H1 (cell line): ENCODE data around the gene DLGAP3. TPM values are rescaled to one million over a fixed set of nuclear protein-coding genes. Genes with fewer than 3 reads are reported as not detected.

Source experiments
- CTCF ChIA-PET: fragments of 300-600 bp; sonication (Branson Sonifier 250); formaldehyde crosslinking; loops from one replicate; lab custom pipeline; 2021; ENCODE audit not compliant: partially characterized antibody; lab: Charles Lee
- POLR2A ChIA-PET: fragments of 300-600 bp; sonication (Branson Sonifier 250); formaldehyde crosslinking; loops from one replicate; lab custom pipeline; 2021; ENCODE audit warnings: inconsistent platforms; ENCODE audit not compliant: partially characterized antibody; lab: Charles Lee
- DNase-seq, 2 experiments: peaks; one replicate each; pipeline versions ENCODE4 v3.0.0 to v3.0.0-alpha.2; 2010 to 2022; ENCODE audit warnings: low spot score in 2 of 2, low read depth in 1 of 2, mixed read lengths in 1 of 2
- FAIRE-seq: peaks from 2 replicates; lab custom pipeline; 2011; peaks lifted over from hg19 to GRCh38; lab: Jason Lieb, UNC
- H2AFZ ChIP-seq: 2 replicates; pipeline ENCODE4 v1.8.1; 2012; ENCODE audit warnings: low read length, inconsistent platforms
- H2AK5ac ChIP-seq: 2 replicates; pipeline ENCODE4 v1.6.1; 2013; ENCODE audit warnings: low read depth, low read length
- H2BK120ac ChIP-seq: replicated peaks from 2 replicates; pipeline ENCODE3; 2013; ENCODE audit warnings: low read depth, low read length, inconsistent platforms
- H2BK12ac ChIP-seq: 2 replicates; pipeline ENCODE4 v1.6.1; 2013; ENCODE audit warnings: low read depth, low read length
- H2BK15ac ChIP-seq: 2 replicates; pipeline ENCODE4 v1.6.1; 2013; ENCODE audit warnings: low read length
- H2BK20ac ChIP-seq: 2 replicates; pipeline ENCODE4 v1.6.1; 2013; ENCODE audit warnings: low read length
- H2BK5ac ChIP-seq: 2 replicates; pipeline ENCODE4 v1.6.1; 2013; ENCODE audit warnings: low read depth, low read length
- H3K14ac ChIP-seq: 2 replicates; pipeline ENCODE4 v1.6.1; 2013; ENCODE audit warnings: inconsistent platforms; ENCODE audit not compliant: insufficient read length
- H3K18ac ChIP-seq: 2 replicates; pipeline ENCODE4 v1.6.1; 2013; ENCODE audit warnings: low read length; ENCODE audit errors: extremely low read depth
- H3K23ac ChIP-seq: 2 replicates; pipeline ENCODE4 v1.6.1; 2013; ENCODE audit warnings: inconsistent platforms; ENCODE audit not compliant: insufficient read length
- H3K23me2 ChIP-seq: 2 replicates; pipeline ENCODE4 v1.6.1; 2013; ENCODE audit warnings: low read depth, low read length
- H3K27ac ChIP-seq: 2 replicates; pipeline ENCODE4 v1.6.1; 2011; ENCODE audit warnings: low read depth, low read length, inconsistent platforms
- H3K27me3 ChIP-seq, 4 experiments: replicated peaks in 1 of 4; 1 replicate in 1 of 4; 2 replicates in 3 of 4; pipeline versions ENCODE4 v1.6.1 to v1.8.1; 2011 to 2013; ENCODE audit warnings: low read length in 3 of 4, mild to moderate bottlenecking in 3 of 4, inconsistent platforms in 2 of 4, mixed read lengths in 2 of 4, moderate library complexity in 1 of 4; ENCODE audit not compliant: control insufficient read depth in 3 of 4, insufficient read depth in 3 of 4; ENCODE audit errors: extremely low read depth in 1 of 4
- H3K36me3 ChIP-seq, 4 experiments: 2 replicates each; pipeline versions ENCODE4 v1.6.1 to v1.8.1; 2011 to 2013; ENCODE audit warnings: mild to moderate bottlenecking in 4 of 4, low read length in 3 of 4, moderate library complexity in 2 of 4, control low read depth in 1 of 4, inconsistent platforms in 1 of 4; ENCODE audit not compliant: insufficient read depth in 4 of 4, control insufficient read depth in 2 of 4
- H3K4ac ChIP-seq: replicated peaks from 2 replicates; pipeline ENCODE3; 2013; ENCODE audit warnings: low read length, low read depth, mixed read lengths, inconsistent platforms; ENCODE audit not compliant: insufficient read length
- H3K4me1 ChIP-seq, 4 experiments: replicated peaks in 1 of 4; 1 replicate in 1 of 4; 2 replicates in 3 of 4; pipeline versions ENCODE4 v1.6.1 to v1.8.1; 2011 to 2013; ENCODE audit warnings: low read length in 3 of 4, inconsistent platforms in 2 of 4, mixed read lengths in 1 of 4; ENCODE audit not compliant: insufficient read depth in 4 of 4, control insufficient read depth in 3 of 4
- H3K4me2 ChIP-seq, 2 experiments: 2 replicates each; pipeline versions ENCODE4 v1.6.1 to v1.8.1; 2011 to 2013; ENCODE audit warnings: low read depth in 2 of 2, low read length in 2 of 2, control low read depth in 1 of 2, inconsistent platforms in 1 of 2, mild to moderate bottlenecking in 1 of 2; ENCODE audit not compliant: insufficient read depth in 1 of 2
- H3K4me3 ChIP-seq, 4 experiments: fragments of 200-600, 300-600 bp in 1 of 4; sonication (generic), shearing (Covaris generic), sonication (Bioruptor Twin) in 1 of 4; 2 replicates each; pipeline versions ENCODE4 v1.5.1 to v1.8.1; 2011 to 2016; ENCODE audit warnings: low read length in 4 of 4, low read depth in 3 of 4, control low read depth in 2 of 4, inconsistent platforms in 2 of 4, mild to moderate bottlenecking in 2 of 4, mixed read lengths in 1 of 4, moderate library complexity in 1 of 4; ENCODE audit not compliant: insufficient read depth in 2 of 4; ENCODE audit errors: extremely low read depth in 1 of 4
- H3K56ac ChIP-seq: replicated peaks from 2 replicates; pipeline ENCODE3; 2013; ENCODE audit warnings: low read depth, mild to moderate bottlenecking, mixed read lengths, low read length, inconsistent platforms; ENCODE audit not compliant: insufficient read length
- H3K79me1 ChIP-seq: 2 replicates; pipeline ENCODE4 v1.6.1; 2013; ENCODE audit warnings: low read depth, low read length, control low read depth
- H3K79me2 ChIP-seq, 2 experiments: 2 replicates each; pipeline versions ENCODE4 v1.6.1 to v1.8.1; 2012 to 2013; ENCODE audit warnings: low read length in 2 of 2, mild to moderate bottlenecking in 2 of 2, inconsistent platforms in 1 of 2; ENCODE audit not compliant: insufficient read depth in 2 of 2, control insufficient read depth in 1 of 2
- H3K9ac ChIP-seq, 4 experiments: replicated peaks in 1 of 4; 1 replicate in 1 of 4; 2 replicates in 3 of 4; pipeline versions ENCODE4 v1.6.1 to v1.8.1; 2011 to 2013; ENCODE audit warnings: low read depth in 3 of 4, low read length in 3 of 4, control low read depth in 2 of 4, mild to moderate bottlenecking in 2 of 4, moderate library complexity in 2 of 4, inconsistent platforms in 1 of 4; ENCODE audit errors: extremely low read depth in 1 of 4
- H3K9me3 ChIP-seq, 2 experiments: 2 replicates each; pipeline versions ENCODE4 v1.6.1 to v1.8.1; 2012 to 2013; ENCODE audit warnings: mild to moderate bottlenecking in 2 of 2, moderate library complexity in 2 of 2, control low read depth in 1 of 2, inconsistent platforms in 1 of 2, low read depth in 1 of 2, low read length in 1 of 2, mixed read lengths in 1 of 2; ENCODE audit not compliant: insufficient read depth in 2 of 2
- H4K20me1 ChIP-seq, 2 experiments: replicated peaks in 1 of 2; 2 replicates each; pipeline versions ENCODE3 to v1.8.1; 2011 to 2013; ENCODE audit warnings: inconsistent platforms in 2 of 2, low read length in 2 of 2, mild to moderate bottlenecking in 1 of 2; ENCODE audit not compliant: insufficient read depth in 2 of 2, control insufficient read depth in 1 of 2
- H4K5ac ChIP-seq: 2 replicates; pipeline ENCODE4 v1.6.1; 2013; ENCODE audit warnings: low read length, low read depth, mixed read lengths, inconsistent platforms; ENCODE audit not compliant: insufficient read length
- H4K8ac ChIP-seq: 2 replicates; pipeline ENCODE4 v1.8.0; 2013; ENCODE audit warnings: mild to moderate bottlenecking, moderate library complexity, low read length, inconsistent platforms; ENCODE audit not compliant: insufficient read depth; ENCODE audit errors: extremely low read depth
- H4K91ac ChIP-seq: replicated peaks from 2 replicates; pipeline ENCODE3; 2013; ENCODE audit warnings: low read length, mixed read lengths, inconsistent platforms; ENCODE audit not compliant: insufficient read length
- FOSL1 ChIP-seq: IDR thresholded peaks from 2 replicates; pipeline ENCODE4 v1.6.1; 2011; ENCODE audit warnings: mild to moderate bottlenecking, low read depth, low read length, moderate library complexity; ENCODE audit not compliant: insufficient read depth
- HDAC2 ChIP-seq, 2 experiments: fragments of 300-600 bp in 1 of 2; sonication (generic) in 1 of 2; IDR thresholded peaks; 2 replicates each; pipeline ENCODE4 v1.6.1; 2011 to 2012; ENCODE audit warnings: low read depth in 2 of 2, low read length in 2 of 2, mild to moderate bottlenecking in 2 of 2, moderate library complexity in 2 of 2, borderline replicate concordance in 1 of 2, inconsistent platforms in 1 of 2
- JUND ChIP-seq: IDR thresholded peaks from 2 replicates; pipeline ENCODE4 v1.6.1; 2011; ENCODE audit warnings: mild to moderate bottlenecking, improper control_type of control experiment, low read length
- KDM4A ChIP-seq: IDR thresholded peaks from one replicate; pipeline ENCODE4 v1.7.1; 2012; ENCODE audit warnings: low read depth, mild to moderate bottlenecking, moderate library complexity, low read length, inconsistent platforms; ENCODE audit not compliant: severe bottlenecking
- NANOG ChIP-seq: IDR thresholded peaks from 2 replicates; pipeline ENCODE4 v1.6.1; 2011; ENCODE audit warnings: low read length, low read depth, mild to moderate bottlenecking, inconsistent platforms; ENCODE audit not compliant: insufficient read depth, poor library complexity, severe bottlenecking
- RAD21 ChIP-seq, 2 experiments: IDR thresholded peaks in 1 of 2; conservative IDR thresholded peaks in 1 of 2; 2 replicates each; pipeline ENCODE4 v1.6.1; 2011; ENCODE audit warnings: low read depth in 2 of 2, low read length in 2 of 2, improper control_type of control experiment in 1 of 2, inconsistent platforms in 1 of 2, mild to moderate bottlenecking in 1 of 2, moderate library complexity in 1 of 2
- SIX5 ChIP-seq: IDR thresholded peaks from 2 replicates; pipeline ENCODE4 v1.6.1; 2011; ENCODE audit warnings: mild to moderate bottlenecking, low read depth, low read length
- TEAD4 ChIP-seq: IDR thresholded peaks from 2 replicates; pipeline ENCODE4 v1.6.1; 2012; ENCODE audit warnings: low read depth, low read length, inconsistent platforms, mixed read lengths
- ZNF274 ChIP-seq: IDR thresholded peaks from 2 replicates; pipeline ENCODE4 v1.7.0; 2012; ENCODE audit warnings: low read length, borderline replicate concordance; ENCODE audit errors: extremely low read depth
- WGBS, 2 experiments: shearing (Covaris generic) in 1 of 2; methylation state at CpG; one replicate each; pipeline versions ENCODE4 v1.1.6 to v1.1.7; 2013 to 2015; ENCODE audit warnings: low lambda C conversion rate in 2 of 2, mixed read lengths in 2 of 2, inconsistent platforms in 1 of 2, low coverage in 1 of 2, missing lambda C conversion rate in 1 of 2; ENCODE audit not compliant: insufficient replicate concordance in 2 of 2, insufficient coverage in 1 of 2, insufficient read length in 1 of 2; ENCODE audit errors: extremely low coverage in 1 of 2, missing lambda C conversion rate in 1 of 2; 5-methylcytosine and 5-hydroxymethylcytosine counted together
- polyA plus RNA-seq, 7 experiments: library from polyadenylated mRNA; depleted of rRNA in 3 of 7; stranded (reverse) in 5 of 7; unstranded in 2 of 7; fragments of >200 nt in 5 of 7; fragments of 200-250 nt in 2 of 7; gene quantifications; 1 replicate in 5 of 7; 2 replicates in 1 of 7; 4 replicates in 1 of 7; pipeline versions ENCODE4 v1.2.1 to v1.2.3, GENCODE V29; 2011 to 2013; ENCODE audit warnings: missing spikeins in 2 of 7, mixed read lengths in 2 of 7
- total RNA-seq: library from RNA; stranded (reverse); fragmentation: NEBNext Ultra II Directional; extraction: Animal tissue kit (Norgen Biotek cat#: 25700); gene quantifications from 2 replicates; pipeline ENCODE4 v1.2.1, GENCODE V29; 2021
- TF ChIP-seq, protein P1 (sequence below): IDR thresholded peaks from 2 replicates; pipeline ENCODE4 v1.6.1; 2012; ENCODE audit warnings: inconsistent platforms

The DLGAP3 gene
- total and polyA plus RNA-seq, 2 of the 8 experiments (the other 6 are each of a cell fraction or from before 2014, with no cell fraction given): 3.8 to 13.2 TPM

DNA sequence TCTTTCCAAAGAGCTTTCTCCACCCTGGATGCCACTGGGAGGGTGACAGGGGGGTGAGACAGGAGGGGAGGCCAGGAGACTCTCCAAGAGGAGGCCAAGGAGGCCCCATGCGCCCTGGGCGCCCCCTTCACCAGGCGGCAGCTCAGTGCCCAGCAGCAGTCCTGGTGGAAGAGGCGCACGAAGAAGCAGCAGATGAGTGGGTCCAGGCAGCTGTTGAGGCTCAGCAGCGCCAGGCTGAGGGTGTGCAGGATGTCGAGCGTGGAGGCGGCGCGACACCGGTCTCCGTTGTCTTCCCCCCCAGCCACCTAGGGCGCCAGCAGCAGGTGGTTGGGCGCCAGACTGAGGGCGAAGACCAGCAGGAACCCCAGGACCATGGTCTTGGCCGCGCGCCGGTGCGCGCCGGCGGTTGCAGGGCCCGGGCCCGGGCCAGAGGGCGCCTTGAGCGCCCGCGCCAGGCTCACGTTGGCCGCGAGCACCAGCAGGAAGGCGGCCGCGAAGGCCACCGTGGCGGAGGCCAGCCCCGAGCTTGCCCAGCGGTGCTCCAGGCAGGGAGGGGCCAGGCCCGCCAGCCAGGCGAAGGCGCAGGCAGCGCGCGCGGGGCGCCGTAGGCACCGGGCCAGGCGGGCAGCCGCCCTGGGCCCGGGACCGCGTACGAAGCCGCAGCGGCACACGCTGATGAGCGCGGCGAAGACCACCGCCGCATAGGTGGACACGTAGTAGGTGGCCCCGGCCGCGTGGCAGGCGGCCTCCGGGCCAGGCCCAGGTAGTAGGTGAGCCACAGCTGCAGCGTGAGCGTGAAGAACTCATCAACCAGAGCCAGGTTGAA lies 47.1 kb upstream of the DLGAP3 start:
- Histone ChIP-seq H3K23me2 (no peaks in the 10 kb centered on the region), H4K91ac (no peak overlapping the region), H3K4me1 (peaks cover 0 to 3% (median 0%) of the 10 kb centered on the region in 4 experiments; a peak in 1 of 7 replicates), H3K9me3 (no peaks in the 10 kb centered on the region), H2BK12ac (no peak overlapping the region), H3K4me3 (no peak overlapping the region), H3K23ac (no peak overlapping the region), H2BK5ac (no peak overlapping the region), H4K5ac (no peak overlapping the region), H2BK20ac (no peak overlapping the region), H2BK15ac (no peak overlapping the region), H3K14ac (no peak overlapping the region), H3K9ac (no peak overlapping the region), H3K4me2 (no peak overlapping the region), H2BK120ac (no peak overlapping the region), H3K56ac (no peak overlapping the region), H3K36me3 (no peaks in the 10 kb centered on the region), H3K27ac (no peak overlapping the region), H3K27me3 (no peaks in the 10 kb centered on the region), H3K79me1 (no peaks in the 10 kb centered on the region), H3K18ac (no peak overlapping the region), H4K8ac (peak overlapping the region; percentile 22; the same call in 1 of the 2 replicates), H3K79me2 (no peaks in the 10 kb centered on the region), H4K20me1 (no peaks in the 10 kb centered on the region), H2AK5ac (no peak overlapping the region), H3K4ac (no peak overlapping the region), H2AFZ (no peak overlapping the region)
- ChIA-PET POLR2A (interaction anchor here (5.3 kb wide), 1 partner anchor 8 kb away, joined by 35 read pairs; the partner anchor contains the start of gene TMEM35B), CTCF (interaction anchor here (1.0 kb wide), 1 partner anchor 57 kb away, joined by 4 read pairs; no protein-coding TSS in a partner anchor)
- 83% methylated on average over 53 of the region's 72 CpGs; no CpG with 5 or more reads in 1 of the 2 experiments for WGBS, 2 experiments
- DNase-seq (no peak), FAIRE-seq (no peak)
- TF ChIP-seq SIX5 (no peak), RAD21 (IDR thresholded peaks at IDR 0.05 in 1 of 2, conservative IDR thresholded peaks at IDR 0.05 in 1 of 2; ENCODE audit: low read depth in 2 of 2, low read length in 2 of 2) (no peak), NANOG (no peak), ZNF274 (no peak), HDAC2 (IDR thresholded peaks at IDR 0.05; ENCODE audit: borderline replicate concordance in 1 of 2, low read depth in 2 of 2, low read length in 2 of 2) (no peak), FOSL1 (no peak), KDM4A (no peak), JUND (no peak), TEAD4 (no peak)
- TF ChIP-seq, protein P1, sequence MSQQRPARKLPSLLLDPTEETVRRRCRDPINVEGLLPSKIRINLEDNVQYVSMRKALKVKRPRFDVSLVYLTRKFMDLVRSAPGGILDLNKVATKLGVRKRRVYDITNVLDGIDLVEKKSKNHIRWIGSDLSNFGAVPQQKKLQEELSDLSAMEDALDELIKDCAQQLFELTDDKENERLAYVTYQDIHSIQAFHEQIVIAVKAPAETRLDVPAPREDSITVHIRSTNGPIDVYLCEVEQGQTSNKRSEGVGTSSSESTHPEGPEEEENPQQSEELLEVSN: no peak
